IgD-negative memory B cell (primary cell): ENCODE data around the gene CAMKMT. TPM values are rescaled to one million over a fixed set of nuclear protein-coding genes. Genes with fewer than 3 reads are reported as not detected.

Experiments
- H3K27ac Mint-ChIP-seq, 3 donors: one replicate each; pipeline ENCODE4 v1.8.0; 2020 to 2022; ENCODE audit warnings: mild to moderate bottlenecking in 3 of 3, mixed read lengths in 3 of 3, moderate library complexity in 1 of 3
- H3K27me3 Mint-ChIP-seq: one replicate; pipeline ENCODE4 v1.8.0; 2021; ENCODE audit warnings: mixed read lengths
- H3K36me3 Mint-ChIP-seq: one replicate; pipeline ENCODE4 v1.8.0; 2020; ENCODE audit warnings: mild to moderate bottlenecking, mixed read lengths
- H3K4me1 Mint-ChIP-seq, 3 donors: one replicate each; pipeline ENCODE4 v1.8.0; 2020 to 2022; ENCODE audit warnings: mixed read lengths in 3 of 3, mild to moderate bottlenecking in 1 of 3
- H3K4me3 Mint-ChIP-seq, 4 donors: one replicate each; pipeline ENCODE4 v1.8.0; 2020 to 2022; ENCODE audit warnings: mild to moderate bottlenecking in 4 of 4, mixed read lengths in 4 of 4, moderate library complexity in 3 of 4
- H3K9me3 Mint-ChIP-seq, 3 donors: one replicate each; pipeline ENCODE4 v1.8.0; 2020 to 2021; ENCODE audit warnings: mixed read lengths in 3 of 3, mild to moderate bottlenecking in 1 of 3
- polyA plus RNA-seq: library from polyadenylated mRNA; unstranded; fragments of 300-500 nt; fragmentation: Illumina TruSeq; gene quantifications from one replicate; pipeline ENCODE4 v1.2.3, GENCODE V29; 2021

The CAMKMT gene
- 12.2 TPM for polyA plus RNA-seq

DNA sequence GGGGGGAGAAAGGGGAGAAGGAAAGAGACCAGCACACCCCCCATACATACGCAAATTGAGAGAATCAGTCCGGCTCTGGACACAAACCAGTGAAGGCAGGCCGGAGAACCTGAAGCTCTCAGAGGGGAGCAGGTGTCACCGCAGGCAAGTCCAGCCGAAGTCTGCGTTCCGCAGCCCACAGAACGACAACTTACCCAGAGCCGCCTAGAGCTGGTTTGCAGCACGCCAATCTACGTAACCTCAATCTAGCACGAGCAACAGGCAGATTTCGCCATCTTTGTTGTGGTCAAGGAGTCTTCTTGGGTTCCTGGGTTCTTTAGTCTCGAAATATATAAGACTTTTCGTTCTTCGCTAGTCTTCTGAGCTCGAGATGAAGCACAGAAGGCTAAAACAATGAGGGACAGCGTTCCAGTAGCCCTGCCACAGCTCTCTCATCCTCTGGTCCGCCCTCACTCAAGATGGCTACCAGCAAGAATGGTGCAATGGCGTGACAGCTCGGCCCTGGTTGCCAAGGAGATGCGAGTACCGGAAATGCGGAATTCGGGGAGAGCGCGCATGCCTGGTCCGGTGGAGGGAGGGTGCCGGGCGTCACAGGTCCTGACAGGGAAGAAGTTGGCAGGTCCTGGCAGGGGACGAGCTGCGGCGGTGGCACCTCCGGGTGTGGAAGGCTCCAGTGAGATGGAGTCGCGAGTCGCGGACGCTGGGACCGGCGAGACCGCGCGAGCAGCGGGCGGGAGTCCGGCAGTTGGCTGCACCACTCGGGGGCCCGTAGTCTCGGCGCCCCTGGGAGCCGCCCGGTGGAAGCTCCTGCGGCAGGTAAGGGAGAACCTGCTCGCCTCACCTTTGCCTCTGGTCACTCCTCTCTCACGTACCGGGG lies at the start of gene CAMKMT, which contains the start of gene PREPL:
Gene CAMKMT, plus strand, starts transcription at position 618 of the 877 bp plus-strand sequence.
Gene PREPL, minus strand, starts transcription at position 165 of the 877 bp plus-strand sequence. CDS start 15,152 bp downstream, outside the sequence.
- peak within 1 kb of the TSS; percentile 99 to 100 (median 100) for H3K27ac Mint-ChIP-seq
- H3K4me3 Mint-ChIP-seq, result peak within 1 kb of the TSS; percentile 92 to 100 (median 98)
- peaks cover 2% of the 10 kb centered on the region for H3K36me3 Mint-ChIP-seq
- H3K27me3 Mint-ChIP-seq, result no peaks in the 10 kb centered on the region
- no peaks in the 10 kb centered on the region for H3K9me3 Mint-ChIP-seq
- peaks cover 17 to 33% (median 17%) of the 10 kb centered on the region in 3 donors for H3K4me1 Mint-ChIP-seq

GRCh38 chr2:44314362-44314761 lies 47.4 kb upstream of the CAMKMT start:
- peaks cover 8 to 22% (median 9%) of the 10 kb centered on the region in 3 donors for H3K9me3 Mint-ChIP-seq
- no peaks in the 10 kb centered on the region for H3K4me1 Mint-ChIP-seq
- H3K27ac Mint-ChIP-seq, result no peak overlapping the region
- H3K27me3 Mint-ChIP-seq, result no peaks in the 10 kb centered on the region
- peaks cover 37% of the 10 kb centered on the region for H3K36me3 Mint-ChIP-seq
- H3K4me3 Mint-ChIP-seq, result no peak overlapping the region

DNA sequence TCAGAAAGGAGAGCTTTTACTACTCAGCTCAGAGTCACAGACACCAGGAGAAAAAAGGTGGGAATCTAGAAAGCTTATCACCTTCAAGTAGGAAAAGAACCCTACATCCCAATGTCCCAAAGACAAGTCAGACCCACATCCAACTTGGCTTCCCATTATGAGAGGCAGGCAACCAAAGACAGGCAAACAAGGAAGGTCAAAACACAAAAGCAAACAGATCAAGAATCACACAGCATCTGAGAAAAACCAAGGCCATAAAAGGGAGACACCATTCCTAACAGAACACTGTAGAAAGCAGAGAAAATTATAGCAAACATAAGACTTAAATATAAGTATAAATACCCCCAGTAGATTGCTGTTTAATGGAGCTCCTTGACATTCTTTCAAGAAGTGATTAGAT lies 45.8 kb upstream of the CAMKMT start:
- no peaks in the 10 kb centered on the region for H3K4me1 Mint-ChIP-seq
- peaks cover 3 to 14% (median 4%) of the 10 kb centered on the region in 3 donors for H3K9me3 Mint-ChIP-seq
- no peak overlapping the region for H3K27ac Mint-ChIP-seq
- peaks cover 35% of the 10 kb centered on the region for H3K36me3 Mint-ChIP-seq
- no peak overlapping the region for H3K4me3 Mint-ChIP-seq
- no peaks in the 10 kb centered on the region for H3K27me3 Mint-ChIP-seq

- Mint-ChIP-seq H3K9me3 (peaks cover 0 to 2% (median 0%) of the 10 kb centered on the region in 3 donors), H3K4me3 (no peak overlapping the region), H3K4me1 (no peaks in the 10 kb centered on the region), H3K36me3 (peaks cover 34% of the 10 kb centered on the region), H3K27ac (no peak overlapping the region), H3K27me3 (no peaks in the 10 kb centered on the region)
Observed at GRCh38 chr2:44320832-44321231, 40.9 kb upstream of the CAMKMT start.

- H3K4me3 Mint-ChIP-seq, result no peak overlapping the region
- no peaks in the 10 kb centered on the region for H3K27me3 Mint-ChIP-seq
- peaks cover 29% of the 10 kb centered on the region for H3K36me3 Mint-ChIP-seq
Observed at GRCh38 chr2:44321360-44321759, 40.4 kb upstream of the CAMKMT start.

DNA sequence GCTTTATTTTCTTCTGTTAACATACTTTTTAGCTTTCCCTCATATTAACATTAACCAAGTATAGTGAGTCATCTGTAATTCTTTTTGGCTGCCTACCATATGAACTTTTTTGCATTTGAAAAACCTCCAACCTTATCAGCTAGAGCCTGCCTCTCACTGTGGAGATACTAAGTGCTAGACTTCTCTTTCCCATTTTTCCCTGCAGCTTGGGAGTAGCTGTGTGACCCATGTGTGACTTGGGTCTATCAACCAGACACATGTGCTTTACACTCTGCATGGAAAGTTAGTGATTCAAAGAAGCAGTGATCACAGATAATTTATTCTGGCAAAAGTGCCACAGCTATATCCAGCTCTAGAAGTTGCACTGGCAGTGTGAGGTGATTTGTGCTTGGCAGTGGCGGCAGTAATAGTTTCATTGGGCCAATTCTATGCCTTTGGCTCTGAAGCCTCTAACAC lies 36.7 kb upstream of the CAMKMT start:
- H3K9me3 Mint-ChIP-seq, result no peaks in the 10 kb centered on the region
- no peaks in the 10 kb centered on the region for H3K4me1 Mint-ChIP-seq
- no peaks in the 10 kb centered on the region for H3K27me3 Mint-ChIP-seq
- H3K27ac Mint-ChIP-seq, result no peak overlapping the region
- no peak overlapping the region for H3K4me3 Mint-ChIP-seq
- H3K36me3 Mint-ChIP-seq, result peaks cover 19% of the 10 kb centered on the region

More at GRCh38 chr2:44321360-44321759, 40.4 kb upstream of the CAMKMT start:
- no peak overlapping the region for H3K27ac Mint-ChIP-seq
- H3K9me3 Mint-ChIP-seq, result peaks cover 0 to under 1% (median 0%) of the 10 kb centered on the region in 3 donors
- no peaks in the 10 kb centered on the region for H3K4me1 Mint-ChIP-seq

GRCh38 chr2:44325897-44326296 lies 35.9 kb upstream of the CAMKMT start:
- Mint-ChIP-seq H3K9me3 (no peaks in the 10 kb centered on the region), H3K4me3 (no peak overlapping the region)

GRCh38 chr2:44326548-44327264 lies 35.0 kb upstream of the CAMKMT start:
- no peaks in the 10 kb centered on the region for H3K27me3 Mint-ChIP-seq
- no peak overlapping the region for H3K27ac Mint-ChIP-seq
- no peaks in the 10 kb centered on the region for H3K4me1 Mint-ChIP-seq
- no peaks in the 10 kb centered on the region for H3K9me3 Mint-ChIP-seq
- no peak overlapping the region for H3K4me3 Mint-ChIP-seq
- H3K36me3 Mint-ChIP-seq, result peaks cover 21% of the 10 kb centered on the region

More at GRCh38 chr2:44325897-44326296, 35.9 kb upstream of the CAMKMT start:
- Mint-ChIP-seq H3K27me3 (no peaks in the 10 kb centered on the region), H3K27ac (no peak overlapping the region), H3K36me3 (peaks cover 19% of the 10 kb centered on the region), H3K4me1 (no peaks in the 10 kb centered on the region)

DNA sequence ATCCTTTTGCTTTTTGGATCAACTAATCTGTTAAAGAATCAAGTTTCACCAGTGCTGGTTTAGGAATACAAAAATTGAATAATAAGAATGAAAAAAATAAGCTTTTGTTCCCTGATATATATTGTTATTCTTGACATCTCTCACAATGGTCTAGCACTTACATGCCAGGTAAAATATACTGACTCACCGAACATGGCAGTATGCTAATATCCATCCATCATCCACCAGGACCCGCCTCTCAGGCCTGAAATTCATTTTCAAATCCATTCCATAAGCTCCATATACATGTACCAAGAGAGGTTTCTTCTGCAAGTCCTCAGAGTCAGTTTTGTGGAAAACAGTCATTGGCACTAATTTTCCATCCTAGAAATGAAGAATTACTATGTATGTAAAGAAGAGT lies 33.0 kb upstream of the CAMKMT start:
- no peaks in the 10 kb centered on the region for H3K9me3 Mint-ChIP-seq
- no peaks in the 10 kb centered on the region for H3K4me1 Mint-ChIP-seq
- H3K36me3 Mint-ChIP-seq, result peaks cover 13% of the 10 kb centered on the region
- no peaks in the 10 kb centered on the region for H3K27me3 Mint-ChIP-seq
- peak overlapping the region in 1 of 3 donors; percentile 4 for H3K27ac Mint-ChIP-seq
- H3K4me3 Mint-ChIP-seq, result no peak overlapping the region

GRCh38 chr2:44329343-44329742 lies 32.4 kb upstream of the CAMKMT start:
- Mint-ChIP-seq H3K27me3 (no peaks in the 10 kb centered on the region), H3K4me3 (no peak overlapping the region), H3K4me1 (no peaks in the 10 kb centered on the region), H3K9me3 (no peaks in the 10 kb centered on the region), H3K36me3 (peaks cover 13% of the 10 kb centered on the region), H3K27ac (no peak overlapping the region)

DNA sequence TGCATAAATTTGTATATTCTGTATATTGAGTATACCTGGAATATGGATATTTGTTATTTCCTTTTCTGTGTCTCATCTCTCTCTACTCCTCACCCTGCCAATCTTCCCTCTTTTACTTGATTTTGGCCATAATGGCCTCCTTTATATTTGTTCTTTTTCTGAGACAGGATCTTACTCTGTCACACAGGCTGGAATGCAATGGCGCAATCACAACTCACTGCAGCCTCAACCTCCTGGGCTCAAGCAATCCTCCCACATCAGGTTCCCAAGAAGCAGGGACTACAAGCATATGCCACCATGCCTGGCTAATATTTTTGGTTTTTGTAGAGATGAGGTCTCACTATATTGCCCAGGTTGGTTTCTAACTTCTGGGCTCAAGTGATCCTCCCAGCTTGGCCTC lies 30.9 kb upstream of the CAMKMT start:
- H3K27me3 Mint-ChIP-seq, result no peaks in the 10 kb centered on the region
- peaks cover 13% of the 10 kb centered on the region for H3K36me3 Mint-ChIP-seq
- peak overlapping the region in 1 of 3 donors; percentile 6 for H3K27ac Mint-ChIP-seq
- no peaks in the 10 kb centered on the region for H3K9me3 Mint-ChIP-seq
- H3K4me3 Mint-ChIP-seq, result no peak overlapping the region
- no peaks in the 10 kb centered on the region for H3K4me1 Mint-ChIP-seq

DNA sequence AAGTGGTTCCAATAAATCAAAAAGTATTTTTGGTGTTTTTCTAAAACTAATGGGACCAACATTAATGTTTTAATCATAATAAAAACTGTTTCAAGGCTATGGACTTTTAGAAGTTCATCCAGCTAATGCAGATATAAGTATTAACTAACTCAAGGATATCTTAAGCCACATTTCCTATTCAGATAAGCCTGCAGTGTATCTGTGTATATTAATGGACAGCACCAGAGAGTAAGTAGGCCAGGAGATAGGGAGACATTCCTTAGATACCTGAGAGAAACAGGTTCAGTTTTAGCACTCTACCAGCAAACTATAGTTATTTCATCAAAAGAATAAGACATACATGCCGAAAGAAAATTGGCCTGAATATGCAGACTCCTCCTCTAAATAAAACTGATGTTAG lies 27.8 kb upstream of the CAMKMT start:
- Mint-ChIP-seq H3K4me3 (no peak overlapping the region), H3K36me3 (peaks cover 32% of the 10 kb centered on the region), H3K27ac (no peak overlapping the region), H3K4me1 (no peaks in the 10 kb centered on the region), H3K9me3 (peaks cover 0 to 3% (median 0%) of the 10 kb centered on the region in 3 donors), H3K27me3 (no peaks in the 10 kb centered on the region)

GRCh38 chr2:44335806-44336538 lies 25.8 kb upstream of the CAMKMT start:
- Mint-ChIP-seq H3K9me3 (peaks cover 0 to 3% (median 0%) of the 10 kb centered on the region in 3 donors), H3K27me3 (no peaks in the 10 kb centered on the region), H3K4me1 (no peaks in the 10 kb centered on the region), H3K36me3 (peaks cover 36% of the 10 kb centered on the region), H3K27ac (no peak overlapping the region), H3K4me3 (no peak overlapping the region)

DNA sequence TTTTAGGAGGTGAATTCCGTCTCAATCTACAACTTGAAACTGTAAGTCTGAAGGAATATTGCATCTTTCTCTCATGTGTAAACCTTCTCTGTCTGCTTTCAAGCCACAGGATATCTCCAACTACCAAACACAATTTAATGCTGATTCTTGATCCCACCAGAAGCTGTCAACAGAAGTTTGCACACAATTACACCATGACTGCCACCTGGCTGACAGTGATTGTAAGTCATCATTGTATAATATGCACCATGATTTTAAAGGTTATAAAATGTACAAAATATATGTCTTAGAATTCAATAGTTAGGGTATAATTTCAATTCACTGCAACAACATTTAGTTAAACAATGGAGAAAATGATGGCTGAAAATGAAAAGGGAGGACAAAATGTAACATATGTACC lies 18.9 kb upstream of the CAMKMT start:
- no peak overlapping the region for H3K27ac Mint-ChIP-seq
- H3K27me3 Mint-ChIP-seq, result no peaks in the 10 kb centered on the region
- no peaks in the 10 kb centered on the region for H3K9me3 Mint-ChIP-seq
- H3K4me3 Mint-ChIP-seq, result no peak overlapping the region
- peaks cover 15% of the 10 kb centered on the region for H3K36me3 Mint-ChIP-seq
- peaks cover 0 to 2% (median 0%) of the 10 kb centered on the region in 3 donors for H3K4me1 Mint-ChIP-seq

GRCh38 chr2:44347526-44347925 lies 14.2 kb upstream of the CAMKMT start:
- H3K9me3 Mint-ChIP-seq, result no peaks in the 10 kb centered on the region
- H3K27ac Mint-ChIP-seq, result no peak overlapping the region
- H3K27me3 Mint-ChIP-seq, result no peaks in the 10 kb centered on the region
- H3K36me3 Mint-ChIP-seq, result peaks cover 3% of the 10 kb centered on the region
- H3K4me1 Mint-ChIP-seq, result peaks cover 0 to 7% (median 7%) of the 10 kb centered on the region in 3 donors
- no peak overlapping the region for H3K4me3 Mint-ChIP-seq
